PFSK-1 (cell line): ENCODE data around the gene FSTL4.

Experiments
- FOXP2 ChIP-seq: optimal IDR thresholded peaks from 2 replicates; pipeline ENCODE3; 2011; ENCODE audit warnings: borderline replicate concordance, control low read depth, inconsistent platforms; ENCODE audit not compliant: insufficient read depth; ENCODE audit errors: extremely low read length, extremely low read depth
- POLR2AphosphoS5 ChIP-seq: IDR thresholded peaks from 2 replicates; pipeline ENCODE4 v1.6.1; 2012; ENCODE audit warnings: low read depth, mild to moderate bottlenecking, control low read depth, low read length, moderate library complexity
- REST ChIP-seq, 2 experiments: IDR thresholded peaks; 2 replicates each; pipeline versions ENCODE4 v1.6.1 to v1.8.0; 2011 to 2012; ENCODE audit warnings: low read depth in 2 of 2, low read length in 2 of 2, control low read depth in 1 of 2, inconsistent platforms in 1 of 2, mild to moderate bottlenecking in 1 of 2, moderate library complexity in 1 of 2; ENCODE audit not compliant: insufficient read depth in 1 of 2
- SIN3A ChIP-seq: IDR thresholded peaks from 2 replicates; pipeline ENCODE4 v1.6.1; 2012; ENCODE audit warnings: mild to moderate bottlenecking, low read length, moderate library complexity, borderline replicate concordance; ENCODE audit not compliant: insufficient read depth
- TAF1 ChIP-seq: IDR thresholded peaks from 2 replicates; pipeline ENCODE4 v1.6.1; 2012; ENCODE audit warnings: low read length, control low read depth, borderline replicate concordance; ENCODE audit not compliant: insufficient read depth

GRCh38 chr5:133373121-133373870 lies 239.0 kb downstream of the FSTL4 start:
- TF ChIP-seq REST (IDR thresholded peaks at IDR 0.05; ENCODE audit: insufficient read depth in 1 of 2, low read depth in 2 of 2, low read length in 2 of 2): no peak
- TF ChIP-seq POLR2AphosphoS5: no peak
- TF ChIP-seq TAF1: no peak
- TF ChIP-seq SIN3A: no peak
- no peak for TF ChIP-seq FOXP2
